ENCODE measurements around the gene ERCC6L2.

GRCh38 chr9:95826183-95826838 lies 49.2 kb upstream of the ERCC6L2 start:
- TF ChIP-seq CTCF (IDR thresholded peaks at IDR 0.05; ENCODE audit: low read depth, low read length) (no peak), EZH2phosphoT487 (IDR thresholded peaks at IDR 0.05; ENCODE audit: low read depth) (no peak)
